Islet precursor cell (in vitro differentiated cells): ENCODE measurements around the gene RAB3IP.
A peak's percentile ranks its signal among the peaks of the same experiment; 100 is the strongest.

Experiments used
- DNase-seq: peaks from one replicate; pipeline ENCODE4 v3.0.0-alpha.2; 2018

Gene RAB3IP

GRCh38 chr12:69738351-69739286, at the start of gene RAB3IP:
Gene RAB3IP, plus strand, starts transcription at chr12:69738860. Its CDS starts 16,549 bp downstream, at chr12:69755409.
- peak; percentile 97 for DNase-seq

GRCh38 chr12:69689638-69690037, 49.0 kb upstream of the RAB3IP start:
- DNase-seq: no peak

- no peak for DNase-seq
Measured at GRCh38 chr12:69694123-69694522, 44.5 kb upstream of the RAB3IP start.

GRCh38 chr12:69698054-69698453, 40.6 kb upstream of the RAB3IP start:
- no peak for DNase-seq

GRCh38 chr12:69698769-69699540, 39.7 kb upstream of the RAB3IP start, which contains the start of gene BEST3:
Gene BEST3, minus strand, starts transcription at chr12:69699303. Its CDS starts 1,505 bp downstream, at chr12:69697798.
- DNase-seq: no peak

GRCh38 chr12:69701826-69702225, 36.8 kb upstream of the RAB3IP start:
- DNase-seq: no peak

- DNase-seq: no peak
Measured at GRCh38 chr12:69703146-69703642, 35.5 kb upstream of the RAB3IP start.

GRCh38 chr12:69704357-69704756, 34.3 kb upstream of the RAB3IP start:
- no peak for DNase-seq

- no peak for DNase-seq
Measured at GRCh38 chr12:69708649-69709048, 30.0 kb upstream of the RAB3IP start.

GRCh38 chr12:69712826-69713225, 25.8 kb upstream of the RAB3IP start:
- DNase-seq: no peak

GRCh38 chr12:69714542-69714941, 24.1 kb upstream of the RAB3IP start:
- no peak for DNase-seq

- peak; percentile 67 for DNase-seq
Measured at GRCh38 chr12:69719336-69720316, 19.0 kb upstream of the RAB3IP start.

- DNase-seq: no peak
Measured at GRCh38 chr12:69720750-69721149, 17.9 kb upstream of the RAB3IP start.

GRCh38 chr12:69726922-69727321, 11.7 kb upstream of the RAB3IP start:
- DNase-seq: no peak

GRCh38 chr12:69732088-69732487, 6.6 kb upstream of the RAB3IP start:
- no peak for DNase-seq

GRCh38 chr12:69733638-69734037, 5.0 kb upstream of the RAB3IP start:
- no peak for DNase-seq

GRCh38 chr12:69739287-69740191, 879 bp downstream of the RAB3IP start:
- peak; percentile 86 for DNase-seq

- no peak for DNase-seq
Measured at GRCh38 chr12:69744109-69744508, 5.4 kb downstream of the RAB3IP start.

GRCh38 chr12:69751476-69751875, 12.8 kb downstream of the RAB3IP start:
- DNase-seq: no peak

- no peak for DNase-seq
Measured at GRCh38 chr12:69755302-69755701, 16.6 kb downstream of the RAB3IP start.

GRCh38 chr12:69756088-69756755, 17.6 kb downstream of the RAB3IP start:
- DNase-seq: no peak
